HG03558 (cell line): ENCODE measurements around the gene MRPL24.

Source experiments
- ATAC-seq: cut with Tn5 transposase; IDR thresholded peaks from one replicate; pipeline ENCODE4 v1.9.1; 2021; ENCODE audit warnings: moderate number of reproducible peaks; ENCODE audit not compliant: unreplicated experiment; ENCODE audit errors: extremely low read depth

MRPL24 gene

DNA sequence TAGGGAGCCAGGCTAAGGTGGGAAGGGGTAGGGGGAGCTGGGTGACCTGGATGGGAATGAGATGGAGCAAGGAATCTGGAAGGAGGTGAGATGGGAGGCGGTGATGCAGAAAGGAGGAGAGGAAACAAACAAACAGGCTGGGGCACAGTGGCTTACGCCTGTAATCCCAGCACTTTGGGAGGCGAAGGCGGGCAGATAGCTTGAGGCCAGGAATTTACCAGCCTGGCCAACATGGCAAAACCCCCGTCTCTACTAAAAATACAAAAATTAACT is 46.3 kb downstream of the MRPL24 start:
- no peak for ATAC-seq

DNA sequence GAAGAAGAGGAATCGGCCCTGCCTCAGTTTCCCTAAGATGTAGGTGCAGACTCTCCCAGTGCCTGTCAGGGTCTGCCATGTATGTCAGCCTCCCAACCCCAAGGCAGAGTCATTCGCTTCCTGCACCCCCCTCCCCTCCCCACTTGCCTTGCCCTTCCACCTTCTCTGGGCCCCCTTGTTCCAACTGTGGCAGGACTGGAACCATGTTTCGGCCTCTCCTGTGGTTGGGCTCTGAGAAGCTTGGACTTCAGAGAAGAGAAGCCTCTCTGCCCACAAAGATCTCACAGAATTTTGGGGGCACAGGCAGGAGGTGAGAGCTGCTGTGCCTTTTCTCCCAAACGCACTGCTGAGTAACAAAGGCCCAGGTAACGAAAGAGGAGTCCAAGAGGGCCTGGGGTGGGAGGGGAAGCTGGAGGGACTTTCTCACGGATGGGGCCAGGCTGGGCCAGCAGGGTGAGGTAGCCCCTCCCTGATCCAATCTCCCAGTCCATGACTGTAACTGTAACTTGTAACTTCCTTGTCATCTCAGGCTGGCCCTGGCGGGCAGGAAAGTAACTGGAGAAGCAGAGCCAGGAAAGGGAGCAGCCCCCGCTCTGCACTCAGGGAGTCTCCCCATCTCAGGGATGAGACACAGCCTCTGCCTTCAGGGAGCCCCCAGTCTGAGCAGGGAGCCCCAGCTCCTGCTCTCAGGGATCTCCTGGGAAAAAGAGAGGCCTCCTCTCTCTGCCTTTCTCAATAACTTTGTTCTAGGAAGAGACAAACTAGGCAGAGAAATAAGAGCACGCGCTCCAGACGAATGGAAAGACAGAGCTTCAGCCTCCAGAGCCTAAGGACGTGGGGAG is 46.8 kb downstream of the MRPL24 start:
- no peak for ATAC-seq

DNA sequence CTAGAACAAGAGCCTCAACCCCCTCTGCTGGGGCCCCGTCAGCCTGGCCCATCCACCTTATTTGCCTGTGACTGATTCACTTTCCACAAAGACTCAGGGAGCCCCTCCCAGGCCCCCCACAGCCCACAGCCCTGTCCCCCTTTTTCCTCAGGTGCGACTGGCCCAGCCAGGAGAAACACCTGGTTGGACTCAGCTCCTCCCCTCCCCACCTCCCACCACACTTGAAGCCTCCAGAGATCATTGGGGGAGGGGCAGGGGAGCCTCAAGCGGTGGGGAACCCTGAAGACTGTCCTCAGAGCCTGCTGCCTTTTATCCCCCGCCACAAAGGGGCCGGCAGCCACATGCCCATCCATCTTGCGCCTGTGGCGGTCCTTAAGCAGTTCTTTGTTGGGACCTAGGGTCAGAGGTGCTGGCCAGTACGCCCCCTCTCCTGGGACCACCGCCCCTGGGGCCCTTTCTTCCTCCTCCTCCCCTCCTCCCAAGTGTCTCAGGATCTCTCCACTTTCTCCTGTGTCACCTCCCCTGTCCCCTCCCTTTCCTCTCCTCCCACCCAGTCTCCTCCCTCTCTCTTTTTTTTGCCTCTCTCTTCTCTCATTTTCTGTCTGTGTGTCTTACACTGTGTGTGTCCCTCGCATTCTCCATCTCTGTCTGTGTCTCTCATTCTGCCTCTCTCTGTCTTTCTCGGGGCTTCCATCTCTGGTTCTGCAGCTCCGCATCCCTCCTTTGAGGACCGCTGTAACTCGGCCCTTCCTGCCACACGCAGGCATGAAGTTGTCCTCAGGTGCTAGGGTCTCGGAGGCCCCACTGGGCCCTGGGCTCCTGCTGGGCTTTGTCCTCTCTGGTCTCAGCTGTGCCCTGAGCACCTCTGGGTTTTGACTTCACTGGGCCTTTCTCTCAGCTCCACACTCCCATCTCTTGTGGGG is 47.7 kb downstream of the MRPL24 start:
- no peak for ATAC-seq

- ATAC-seq, result no peak
Observed at GRCh38 chr1:156692441-156692924, 48.4 kb downstream of the MRPL24 start.

DNA sequence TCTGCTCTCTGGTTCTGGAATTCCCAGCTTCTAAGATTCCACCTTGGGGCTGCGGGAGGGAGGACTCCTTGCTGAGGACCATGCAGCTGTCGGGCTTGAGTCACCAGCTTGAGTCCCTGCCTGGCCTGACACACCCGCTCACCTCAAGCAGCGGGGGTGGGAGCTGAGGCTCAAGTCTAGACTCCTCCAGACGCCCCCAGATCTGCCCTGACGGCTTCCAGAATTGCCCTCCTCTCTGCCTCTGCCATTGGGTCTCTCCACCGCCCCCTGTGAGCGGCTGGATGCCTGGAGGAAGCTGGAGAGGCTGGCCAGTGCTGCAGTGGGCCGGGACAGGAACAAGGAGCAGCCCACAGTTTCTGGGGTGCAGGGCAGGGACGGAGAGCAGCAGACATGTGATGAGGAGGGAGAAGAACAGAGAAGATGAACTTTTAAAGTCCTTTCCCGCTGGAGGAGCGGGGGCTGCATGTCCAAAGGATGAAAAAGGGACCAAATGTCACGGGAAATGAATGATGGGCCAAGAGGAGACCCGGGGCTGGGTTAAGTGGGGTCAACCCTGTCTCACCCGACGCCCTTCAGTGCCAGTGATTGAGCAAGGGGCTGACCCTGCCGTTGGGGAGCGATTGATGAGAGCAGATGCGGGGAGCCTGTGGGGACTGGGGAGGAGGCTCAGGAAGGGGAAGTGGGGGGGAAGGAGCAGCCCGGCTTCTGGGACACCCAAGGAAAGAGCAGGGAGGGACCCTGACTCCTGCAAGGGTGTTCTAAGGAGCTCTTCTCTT is 49.0 kb downstream of the MRPL24 start:
- no peak for ATAC-seq

GRCh38 chr1:156691191-156691590 is 49.7 kb downstream of the MRPL24 start:
- ATAC-seq, result no peak

DNA sequence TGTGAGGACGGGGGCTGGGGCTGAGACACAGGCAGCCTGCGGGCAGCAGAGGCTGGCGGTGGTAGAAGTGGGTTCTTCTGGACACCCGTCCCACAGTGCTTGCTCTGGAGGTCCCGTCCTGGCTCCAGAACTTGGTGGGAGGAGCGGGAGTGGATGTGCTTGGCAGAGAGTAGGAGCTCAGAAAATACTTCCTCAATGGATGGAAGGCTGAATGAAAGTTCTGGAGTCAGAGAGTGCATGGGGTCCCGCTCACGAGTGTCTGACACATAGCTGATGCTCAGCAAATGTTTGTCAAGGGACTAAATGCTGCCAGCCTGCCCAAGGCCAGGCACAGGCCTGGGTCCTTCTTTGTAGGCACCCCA is 50.2 kb downstream of the MRPL24 start:
- ATAC-seq, result no peak

DNA sequence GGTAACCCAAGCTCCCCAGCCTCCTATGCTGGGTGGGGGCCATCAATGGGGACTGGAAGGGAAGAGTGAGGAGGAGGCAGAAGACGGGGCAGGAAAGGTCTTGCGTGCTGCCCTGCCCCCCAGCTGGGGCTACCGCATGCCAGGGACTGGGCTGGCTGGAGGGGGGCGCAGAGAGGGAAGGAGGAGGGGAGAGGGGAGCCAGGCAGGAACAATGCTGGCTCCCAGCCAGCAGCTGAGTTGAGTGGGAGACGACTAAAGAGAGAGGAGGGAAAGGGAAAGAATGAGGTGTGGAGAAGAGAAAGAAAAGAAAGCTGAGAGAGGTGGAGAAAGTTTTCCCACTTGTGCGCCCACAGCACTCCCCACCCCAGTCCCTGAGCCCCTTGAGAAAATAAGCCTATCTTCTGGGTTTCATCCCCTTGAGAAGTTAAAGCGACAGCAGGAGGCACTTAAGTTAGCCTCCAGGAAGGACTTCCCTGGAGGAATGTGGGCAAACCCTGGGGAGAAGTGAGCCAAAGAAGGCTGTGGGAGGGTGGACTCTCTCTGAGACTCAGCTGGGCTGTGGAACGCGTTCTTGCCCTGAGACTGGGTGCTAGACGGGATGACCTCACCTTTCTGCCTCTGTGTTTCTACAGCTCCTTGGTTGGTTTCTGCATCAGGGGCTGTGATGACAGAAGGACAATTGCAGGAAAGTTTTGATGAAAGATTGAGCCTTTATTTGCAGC is 50.8 kb downstream of the MRPL24 start:
- no peak for ATAC-seq

- ATAC-seq, result no peak
Observed at GRCh38 chr1:156689035-156689952, 51.6 kb downstream of the MRPL24 start.
